NOMO-1 treated with DMSO at 0.1 percent for 48 hours (cell line): ENCODE results near the gene LIN52.
"Not testable (repeated sequence)": the region's sequence is repeated elsewhere in the genome, so short reads cannot be mapped to it uniquely, and the experiment has no call there.

Source experiments
- DNase-seq: peaks from one replicate; lab custom pipeline; 2025; ENCODE audit not compliant: unreplicated experiment; lab: John Stamatoyannopoulos, UW

The LIN52 gene

DNA sequence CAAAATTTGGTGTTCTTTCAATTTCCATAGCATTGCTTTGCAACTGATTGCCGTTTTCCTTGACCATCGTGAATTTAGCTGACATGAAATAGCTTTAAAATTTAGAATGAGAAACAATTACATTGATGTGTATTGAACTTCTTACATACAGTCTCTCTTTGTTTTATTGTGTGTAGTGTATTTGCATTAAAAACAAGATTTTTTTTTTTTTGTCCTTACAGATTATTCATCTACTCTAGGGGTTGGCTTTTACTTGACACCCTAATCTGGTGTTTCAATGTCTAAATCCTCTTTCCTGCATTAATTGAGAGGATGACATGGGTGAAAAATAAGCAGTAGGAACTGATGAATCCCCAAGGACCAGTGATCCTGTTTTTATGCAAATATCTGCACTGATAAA is 20.6 kb downstream of the LIN52 start:
- DNase-seq = no peak

DNA sequence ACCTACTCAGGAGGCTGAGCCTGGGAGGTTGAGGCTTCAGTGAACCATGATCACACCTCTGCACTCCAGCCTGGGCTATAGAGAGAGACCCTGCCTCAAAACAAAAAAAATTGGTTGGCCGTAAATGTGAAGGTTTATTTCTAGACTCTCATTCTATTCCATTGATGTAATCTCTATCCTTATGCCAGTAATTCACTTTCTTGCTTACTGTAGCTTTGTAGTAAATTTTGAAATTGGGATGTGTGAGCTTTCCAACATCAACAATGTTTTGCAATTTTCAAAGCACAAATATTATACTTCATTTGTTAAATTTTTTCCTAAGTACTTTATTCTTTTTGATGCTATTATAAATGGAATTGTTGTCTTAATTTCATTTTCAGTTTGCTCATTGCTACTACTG is 24.6 kb downstream of the LIN52 start:
- no peak for DNase-seq

DNA sequence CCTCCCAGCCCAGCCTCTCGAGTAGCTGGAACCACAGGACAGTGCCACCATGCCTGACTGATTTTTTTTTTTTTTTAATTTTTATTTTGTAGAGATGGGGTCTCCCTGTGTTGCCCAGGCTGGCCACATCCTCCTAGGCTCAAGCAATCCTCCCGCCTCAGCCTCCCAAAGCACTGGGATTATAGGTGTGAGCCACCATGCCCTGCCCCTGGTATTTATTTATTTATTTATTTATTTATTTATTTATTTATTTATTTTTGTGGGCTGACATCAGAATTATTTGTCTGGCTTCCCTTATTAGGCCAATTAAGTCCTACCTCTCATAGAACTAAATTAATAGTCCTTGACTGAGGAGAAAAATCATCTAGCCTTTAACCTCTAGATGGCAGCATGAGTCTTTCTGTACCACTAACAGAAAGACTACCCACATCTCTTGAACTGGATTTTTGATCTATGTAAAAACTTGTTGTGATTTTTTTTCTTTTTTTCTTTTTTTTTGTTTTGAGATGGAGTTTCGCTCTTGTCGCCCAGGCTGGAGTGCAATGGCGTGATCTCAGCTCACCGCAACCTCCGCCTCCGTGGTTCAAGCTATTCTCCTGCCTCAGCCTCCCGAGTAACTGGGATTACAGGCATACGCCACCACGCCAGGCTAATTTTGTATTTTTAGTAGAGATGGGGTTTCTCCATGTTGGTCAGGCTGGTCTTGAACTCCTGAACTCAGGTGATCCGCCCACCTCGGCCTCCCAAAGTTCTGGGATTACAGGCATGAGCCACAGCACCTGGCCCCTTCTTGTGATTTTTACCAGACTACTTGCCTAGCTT is 26.9 kb downstream of the LIN52 start:
- DNase-seq = peak; percentile 68

DNA sequence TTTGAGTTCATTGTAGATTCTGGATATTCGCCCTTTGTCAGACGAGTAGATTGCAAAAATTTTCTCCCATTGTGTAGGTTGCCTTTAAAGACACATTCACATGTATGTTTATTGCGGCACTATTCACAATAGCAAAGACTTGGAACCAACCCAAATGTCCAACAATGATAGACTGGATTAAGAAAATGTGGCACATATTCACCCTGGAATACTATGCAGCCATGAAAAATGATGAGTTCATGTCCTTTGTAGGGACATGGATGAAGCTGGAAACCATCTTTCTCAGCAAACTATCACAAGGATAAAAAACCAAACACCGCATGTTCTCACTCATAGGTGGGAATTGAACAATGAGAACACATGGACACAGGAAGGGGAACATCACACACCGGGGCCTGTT is 40.7 kb downstream of the LIN52 start:
- DNase-seq = not testable (repeated sequence)

DNA sequence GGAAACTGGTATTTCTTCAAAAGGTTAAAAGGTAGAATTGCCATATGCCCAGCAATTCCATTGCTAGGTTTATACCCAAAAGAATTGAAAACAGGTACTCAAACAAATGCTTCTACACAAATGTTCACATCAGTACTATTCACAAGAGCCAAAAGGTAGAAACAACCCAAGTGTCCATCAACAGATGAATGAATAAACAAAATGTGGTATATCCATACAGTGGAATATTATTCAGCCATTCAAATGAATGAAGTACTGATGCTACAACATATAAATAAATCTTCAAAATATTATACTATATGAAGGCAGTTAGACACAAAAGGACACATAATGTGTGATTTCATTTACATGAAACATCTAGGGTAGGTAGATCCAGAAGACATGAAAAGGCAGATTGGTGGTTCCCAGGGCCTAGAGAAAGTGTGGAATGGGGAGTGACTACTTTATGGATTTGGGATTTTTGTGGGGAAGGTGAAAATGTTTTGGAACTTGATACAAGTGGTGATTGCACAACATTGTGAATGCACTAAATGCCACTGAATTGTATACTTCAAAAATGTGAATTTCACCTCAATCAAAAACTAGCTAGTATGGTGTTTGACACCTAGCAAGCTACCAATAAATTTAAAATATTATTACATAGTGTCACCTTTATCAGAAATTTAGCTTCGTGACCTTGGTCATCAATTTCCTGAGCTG is 41.7 kb downstream of the LIN52 start:
- no peak for DNase-seq

DNA sequence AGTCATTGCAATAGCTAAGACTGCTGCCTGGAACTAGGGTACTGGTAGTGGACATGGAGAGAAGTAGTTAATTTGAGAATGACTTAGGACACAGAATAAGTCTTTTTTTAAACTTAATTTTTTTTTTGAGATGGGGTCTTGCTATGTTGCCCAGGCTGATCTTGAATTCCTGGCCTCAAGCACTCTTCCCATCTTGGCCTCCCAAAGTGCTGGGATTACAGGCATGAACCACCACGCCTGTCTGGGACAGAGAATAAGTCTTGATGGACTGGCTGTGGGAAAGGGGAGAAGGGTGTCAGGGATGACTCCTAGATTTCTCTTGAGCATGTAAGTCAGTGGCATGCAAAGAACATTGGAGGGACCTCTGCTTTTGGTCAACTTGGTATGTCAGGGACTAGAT is 42.9 kb downstream of the LIN52 start:
- no peak for DNase-seq

DNA sequence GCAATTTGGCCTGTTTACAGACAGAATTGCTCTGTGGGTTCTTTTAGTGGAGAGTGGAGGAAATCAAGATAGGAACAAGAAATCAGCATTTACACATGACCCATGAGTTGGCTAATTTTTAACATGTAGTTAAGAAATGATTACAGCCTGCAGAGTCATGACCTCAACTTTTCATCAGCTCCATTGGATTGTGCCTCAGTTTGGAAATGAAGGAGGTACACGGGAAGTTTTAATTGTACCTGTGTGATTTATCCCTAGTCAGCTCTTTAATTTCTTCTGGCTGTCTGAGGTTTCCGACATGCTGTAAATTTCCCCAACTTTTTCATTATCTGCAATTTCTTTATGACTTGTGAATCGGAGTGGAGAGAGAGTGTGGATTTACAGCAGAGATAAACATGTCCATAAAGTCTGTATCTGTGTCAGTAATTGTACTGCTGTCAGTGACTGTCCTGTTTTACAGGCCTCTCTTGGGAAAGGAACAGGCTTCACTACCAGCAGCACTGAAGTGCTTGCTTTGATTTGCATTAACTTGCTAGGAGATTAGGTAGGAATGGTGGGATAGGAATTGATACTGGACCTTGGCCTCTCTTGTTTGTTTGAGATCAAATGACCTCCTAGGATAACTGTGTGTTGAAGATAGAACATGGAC is 49.2 kb downstream of the LIN52 start:
- peak; percentile 23 for DNase-seq

DNA sequence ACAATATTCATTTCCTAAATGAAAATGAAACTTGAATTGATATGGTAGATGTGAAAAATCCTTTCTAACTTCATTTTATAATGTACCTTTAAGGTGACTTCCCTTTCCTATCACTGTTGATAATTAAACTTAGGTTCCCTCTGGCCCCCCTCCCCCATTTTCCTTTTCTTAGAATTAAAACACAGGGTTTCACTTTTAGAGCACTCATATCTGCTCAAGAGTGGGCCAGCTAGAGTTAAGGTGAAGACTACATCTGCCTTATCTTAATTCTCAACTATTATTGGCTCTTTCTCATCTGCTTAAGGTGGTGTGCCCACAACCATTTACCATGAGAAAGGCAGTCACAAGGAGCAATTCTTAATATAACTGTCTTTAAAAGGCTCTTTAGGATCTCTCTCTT is 49.7 kb downstream of the LIN52 start:
- no peak for DNase-seq

DNA sequence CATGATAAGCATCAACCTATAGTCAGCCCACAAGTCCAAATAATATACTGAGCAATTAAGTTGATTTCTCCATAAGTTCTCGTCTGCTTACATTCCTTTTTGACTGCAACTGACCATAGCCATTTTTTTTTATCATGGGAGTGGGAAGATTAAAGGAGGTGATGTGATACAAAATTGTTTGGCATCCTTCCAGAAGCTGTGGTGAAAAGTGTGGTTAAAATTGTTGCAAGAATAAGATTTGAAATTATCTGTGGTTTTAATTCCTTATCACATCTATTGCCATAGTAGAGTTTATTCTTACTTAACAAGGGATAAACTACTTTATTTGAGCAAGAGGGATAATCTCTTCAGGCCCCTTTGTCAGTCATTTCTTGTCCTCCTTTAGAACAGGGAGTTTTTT is 50.7 kb downstream of the LIN52 start:
- no peak for DNase-seq

DNA sequence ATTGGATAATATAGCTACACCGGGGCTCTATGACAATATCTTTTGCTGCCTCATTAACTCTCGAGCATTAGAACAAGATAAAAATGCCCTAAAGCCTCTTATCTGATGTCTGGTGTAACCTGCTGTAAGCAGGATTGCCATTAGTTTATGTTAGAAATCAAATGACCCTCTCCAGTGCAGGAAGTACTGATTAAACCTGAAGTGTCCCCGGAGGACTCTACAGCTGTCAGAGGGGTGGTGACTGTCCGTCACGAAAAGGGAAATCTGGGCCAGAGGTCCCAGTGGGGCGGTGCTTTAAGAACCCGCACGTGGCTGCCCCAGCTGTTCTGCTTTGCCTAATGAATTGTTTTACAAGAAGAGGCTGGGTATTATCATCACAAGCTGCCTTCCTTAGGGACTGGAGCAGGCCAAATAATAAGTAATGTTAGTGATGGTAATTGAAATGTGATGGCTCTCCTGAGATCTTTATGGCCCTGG is 55.7 kb downstream of the LIN52 start:
- no peak for DNase-seq

DNA sequence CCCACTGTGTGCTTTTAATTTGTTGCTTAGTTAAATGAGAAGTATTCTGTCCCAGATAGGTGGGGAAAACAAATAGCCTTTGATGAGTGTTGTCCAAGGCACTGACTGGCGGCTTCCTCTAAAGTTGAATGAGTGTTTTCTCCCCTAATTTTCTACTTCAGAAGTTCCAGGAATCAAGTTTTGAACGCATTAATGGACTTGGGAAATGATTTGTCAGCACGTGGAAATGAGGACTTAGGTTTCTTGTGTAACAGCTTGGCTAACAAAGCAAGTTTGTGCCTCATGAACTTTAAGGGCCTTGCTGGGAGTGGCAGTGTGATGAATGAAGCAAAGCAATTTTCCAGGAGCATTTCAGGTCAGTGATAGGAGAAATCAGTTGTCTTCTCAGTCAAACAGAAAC is 56.9 kb downstream of the LIN52 start:
- DNase-seq = no peak

DNA sequence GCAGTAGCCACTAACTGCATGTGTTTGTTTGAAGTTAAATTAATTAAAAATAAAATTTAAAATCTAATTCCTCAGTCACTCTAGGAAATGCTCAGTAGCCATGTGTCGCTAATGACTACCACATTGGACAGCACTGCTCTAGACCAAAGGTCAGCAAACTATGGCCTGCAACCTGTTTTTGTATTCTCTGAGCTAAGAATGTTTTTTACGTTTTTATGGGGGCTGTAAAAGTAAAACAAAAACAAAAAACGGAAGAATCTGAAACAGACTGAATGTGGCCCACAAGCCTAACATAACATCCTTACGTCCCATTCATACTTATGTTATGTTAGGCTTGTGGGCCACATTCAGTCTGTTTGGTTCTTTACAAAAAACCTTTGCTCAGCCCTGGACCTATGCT is 57.8 kb downstream of the LIN52 start:
- DNase-seq = no peak

DNA sequence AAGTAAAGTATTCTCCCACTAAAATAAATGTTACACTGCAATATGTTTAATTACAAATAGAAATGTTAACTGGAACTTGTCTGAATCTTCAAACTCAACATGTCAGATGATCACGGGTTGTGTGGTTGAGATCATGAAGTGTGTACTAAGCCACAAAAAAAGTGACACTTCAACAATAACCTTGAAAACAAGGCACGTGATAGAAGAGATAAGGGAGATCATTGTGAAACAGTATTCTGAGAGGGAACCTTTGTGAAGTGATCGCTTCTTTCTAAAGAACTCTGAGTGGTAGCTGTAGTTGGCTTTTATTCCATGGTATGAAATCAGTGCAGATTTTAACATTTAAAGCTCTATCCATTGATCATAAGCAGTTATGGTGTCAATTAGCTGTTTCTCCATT is 60.0 kb downstream of the LIN52 start:
- no peak for DNase-seq

DNA sequence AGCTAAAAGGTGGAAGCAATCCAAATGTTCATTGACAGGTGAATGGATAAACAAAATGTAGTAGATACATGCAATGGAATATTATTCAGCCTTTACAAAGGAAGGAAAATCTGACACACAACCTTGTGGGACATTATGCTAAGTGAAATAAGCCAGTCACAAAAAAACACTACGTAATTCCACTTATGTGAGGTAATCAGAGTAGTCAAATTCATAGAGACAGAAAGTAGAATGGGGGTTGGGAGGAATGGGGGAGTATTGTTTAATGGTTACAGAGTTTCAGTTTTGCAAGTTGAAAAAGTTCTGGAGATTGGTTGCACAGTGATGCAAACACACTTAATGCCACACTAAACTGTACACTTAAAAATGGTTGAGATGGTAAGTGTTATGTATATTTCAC is 62.8 kb downstream of the LIN52 start:
- no peak for DNase-seq

DNA sequence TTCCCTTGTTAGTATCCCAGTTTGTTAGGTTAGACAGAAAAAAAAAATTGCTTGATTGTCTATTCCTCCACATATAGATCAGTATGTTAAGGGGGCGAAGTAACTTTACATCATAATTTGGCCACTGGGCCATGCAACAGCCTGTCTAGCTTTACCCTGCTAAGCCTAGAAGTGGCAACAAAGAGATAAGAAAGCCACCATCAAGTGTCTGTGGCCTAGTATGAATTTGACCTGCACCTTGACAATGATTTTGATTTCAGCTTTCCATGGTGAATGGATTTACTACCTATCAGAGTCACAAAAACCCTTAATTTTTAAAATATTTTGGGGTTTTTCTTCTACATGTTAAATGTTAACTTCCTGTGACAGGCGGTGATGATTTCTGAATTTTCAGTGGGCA is 63.9 kb downstream of the LIN52 start:
- DNase-seq = no peak

DNA sequence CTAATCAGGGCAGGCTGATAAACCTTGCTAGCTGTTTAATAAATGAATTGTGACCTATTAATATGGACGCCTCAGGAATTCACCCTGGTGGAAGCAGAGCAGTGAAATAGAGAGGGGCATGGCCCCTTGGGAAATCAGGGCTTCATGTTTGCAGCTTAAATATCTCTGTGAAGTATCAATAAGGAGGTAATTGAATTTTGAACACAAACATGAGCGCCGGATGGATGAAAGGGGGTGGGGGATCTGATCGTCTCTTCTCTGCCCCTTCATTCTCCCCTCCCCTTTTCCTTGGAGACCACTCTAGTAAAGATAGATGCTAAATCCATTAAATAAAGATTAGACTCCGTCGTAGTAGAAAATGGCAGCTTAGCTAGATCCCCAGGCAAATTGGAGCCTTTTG is 70.5 kb downstream of the LIN52 start:
- DNase-seq = no peak

DNA sequence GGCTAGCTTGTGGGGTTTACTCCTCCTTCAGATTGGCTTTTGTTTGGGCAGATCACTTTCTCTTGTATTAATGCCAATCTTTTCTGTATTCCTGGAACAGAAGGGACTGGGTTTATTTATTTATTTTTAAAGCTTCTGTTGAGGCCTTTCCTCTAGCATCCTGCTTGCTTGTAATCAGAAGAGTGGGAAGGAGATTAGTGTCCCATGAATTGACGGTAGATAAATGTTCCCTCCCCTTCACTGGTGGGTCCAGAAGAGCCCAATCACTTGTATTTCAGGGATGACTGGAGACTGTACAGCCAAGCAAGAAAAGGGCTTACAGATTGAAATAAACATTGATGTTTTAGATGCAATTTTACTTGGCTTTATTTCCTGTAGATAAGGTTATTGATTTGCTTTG is 71.0 kb downstream of the LIN52 start:
- DNase-seq = no peak

DNA sequence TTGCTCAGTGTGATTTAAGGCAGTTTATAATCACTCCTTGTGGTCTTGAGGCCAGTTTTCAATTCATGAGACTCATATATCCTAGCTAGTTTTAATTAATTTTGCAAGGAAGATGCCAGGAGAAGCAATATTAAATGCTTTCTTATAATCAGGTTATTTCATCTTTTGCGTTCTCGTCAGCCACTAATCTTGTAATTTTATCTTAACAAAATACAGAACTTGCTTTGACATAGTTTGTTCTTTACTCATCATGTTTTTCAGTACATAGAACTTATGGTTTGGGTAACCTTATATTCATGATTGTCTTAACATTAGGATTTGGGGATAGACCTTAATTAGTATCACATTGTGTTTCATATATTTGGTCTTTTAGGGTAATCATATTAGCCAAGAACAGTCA is 76.0 kb downstream of the LIN52 start:
- no peak for DNase-seq

DNA sequence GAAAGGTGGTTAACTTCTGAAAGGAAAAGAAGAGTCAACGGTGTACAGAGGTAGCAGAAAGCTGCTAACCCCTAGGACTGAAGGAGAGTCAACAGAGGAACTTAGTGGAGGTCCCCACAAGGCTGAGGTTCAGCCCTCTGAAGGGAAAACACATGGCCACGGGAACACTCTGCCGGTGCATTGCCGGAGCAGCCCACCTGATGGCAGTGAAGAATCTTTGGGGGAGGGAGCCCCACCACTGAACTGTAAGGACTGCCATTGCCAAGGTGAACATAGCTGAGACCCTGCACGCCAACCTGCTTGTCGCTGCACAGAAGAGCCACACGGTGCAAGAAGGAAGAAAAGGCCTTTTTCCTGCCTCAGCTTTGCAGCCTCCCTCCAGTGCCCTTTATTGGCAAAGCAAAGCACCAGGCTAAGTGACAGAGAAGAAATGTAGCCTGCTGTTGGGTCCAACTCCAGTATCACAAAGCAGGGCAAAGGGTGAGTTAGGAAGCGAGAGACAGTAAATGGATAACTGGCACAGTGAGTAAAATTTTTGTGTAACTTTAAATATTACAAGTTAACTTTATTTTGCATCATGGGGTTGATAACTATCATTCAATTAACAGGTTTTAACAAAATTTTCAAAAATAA is 76.9 kb downstream of the LIN52 start:
- DNase-seq = no peak

DNA sequence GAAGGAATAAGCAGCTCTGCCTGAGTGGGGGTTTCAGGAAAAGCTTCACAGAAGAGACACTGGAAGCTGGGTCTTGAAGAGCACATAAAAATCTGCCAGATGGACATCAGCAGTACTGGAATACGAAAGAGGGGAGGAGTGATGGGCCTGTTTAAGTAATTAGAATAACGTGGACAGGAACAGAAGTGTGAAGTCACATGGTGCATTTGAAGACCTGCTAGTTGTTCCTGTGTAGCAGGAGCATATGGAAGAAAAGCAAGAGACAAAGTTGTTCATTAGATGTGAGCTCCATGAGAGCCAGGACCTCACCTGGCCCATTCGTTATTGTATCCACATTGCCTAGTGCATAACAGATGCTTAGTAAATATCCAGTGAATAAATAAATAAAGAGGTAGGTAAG is 85.2 kb downstream of the LIN52 start:
- no peak for DNase-seq

DNA sequence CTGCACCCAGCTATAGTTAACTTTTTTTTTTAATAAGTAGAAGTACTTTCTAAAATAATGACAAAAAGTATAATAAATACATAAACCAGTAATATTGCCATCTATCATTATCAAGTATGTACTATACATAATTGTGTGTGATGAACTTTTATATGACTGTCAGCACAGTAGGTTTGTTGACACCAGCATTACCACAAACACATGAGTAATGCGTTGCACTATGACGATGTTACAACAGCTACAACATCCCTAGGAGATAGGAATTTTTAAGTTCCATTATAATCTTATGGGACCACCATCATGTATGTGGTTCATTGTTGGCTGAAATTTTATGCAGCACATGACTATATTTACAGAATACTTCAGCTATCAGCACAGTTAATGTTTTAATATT is 91.6 kb downstream of the LIN52 start:
- DNase-seq = peak; percentile 22

DNA sequence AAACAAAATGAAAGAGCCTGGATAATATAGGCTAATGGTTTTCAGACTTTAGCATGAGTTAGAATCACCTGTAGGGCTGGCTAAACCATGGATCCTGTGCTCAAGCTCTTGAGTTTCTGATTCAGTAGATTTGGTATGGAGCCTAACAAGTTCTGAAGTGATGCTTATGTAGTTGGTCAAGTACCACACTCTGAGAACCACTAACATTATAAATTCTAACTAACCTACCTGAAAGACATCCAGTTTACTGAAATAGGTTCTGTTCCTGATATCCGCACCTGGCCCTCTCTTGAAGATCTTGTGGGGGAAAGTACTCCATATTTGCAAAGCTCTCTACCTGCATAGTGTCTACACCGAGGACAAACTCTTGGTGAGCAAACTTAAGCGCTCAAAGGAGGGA is 95.1 kb downstream of the LIN52 start:
- no peak for DNase-seq
